Upper lobe of left lung (tissue), 6 donors: Measurements from ENCODE around the gene SH3RF1. TPM values are rescaled to one million over a fixed set of nuclear protein-coding genes. Genes with fewer than 3 reads are reported as not detected.

ENCODE experiments used
- ATAC-seq, 2 donors: fragments of 200-7000 bp; cut with Tn5 transposase; one replicate each; pipeline ENCODE4 v1.9.1; 2022; ENCODE audit warnings: mild to moderate bottlenecking in 2 of 2, moderate library complexity in 2 of 2; ENCODE audit not compliant: low FRiP score in 2 of 2
- DNase-seq, 2 donors: peaks; one replicate each; pipeline ENCODE4 v3.0.0-alpha.2; 2019 to 2020
- H3K27ac ChIP-seq, 4 donors: fragments of 200-600 bp; sonication (generic); one replicate each; pipeline ENCODE4 v1.5.1; 2016 to 2019
- H3K27me3 ChIP-seq, 4 donors: fragments of 200-600 bp; sonication (generic); one replicate each; pipeline ENCODE4 v1.5.1; 2017 to 2019
- H3K36me3 ChIP-seq, 4 donors: fragments of 200-600 bp; sonication (generic); one replicate each; pipeline ENCODE4 v1.5.1; 2016 to 2019
- H3K4me1 ChIP-seq, 4 donors: fragments of 200-600 bp; sonication (generic); one replicate each; pipeline ENCODE4 v1.5.1; 2018 to 2019
- H3K4me3 ChIP-seq, 4 donors: fragments of 200-600 bp; sonication (generic); one replicate each; pipeline ENCODE4 v1.5.1; 2017 to 2019; ENCODE audit warnings: mild to moderate bottlenecking in 2 of 4, moderate library complexity in 1 of 4
- H3K9me3 ChIP-seq, 4 donors: fragments of 200-600 bp; sonication (generic); one replicate each; pipeline ENCODE4 v1.5.1; 2018 to 2019
- CTCF ChIP-seq, 6 experiments: fragments of 450-650 bp in 4 of 6; fragments of 200-600 bp in 2 of 6; sonication (generic) in 2 of 6; IDR thresholded peaks; one replicate each; pipeline ENCODE4 v1.5.1; 2016 to 2019; ENCODE audit warnings: antibody characterized with exemption in 6 of 6
- EP300 ChIP-seq, 4 donors: sonication (generic); formaldehyde crosslinking; IDR thresholded peaks; one replicate each; pipeline ENCODE4 v1.5.1; 2017; ENCODE audit warnings: antibody characterized with exemption in 4 of 4, control low read depth in 2 of 4
- POLR2A ChIP-seq, 4 donors: fragments of 450-650 bp; IDR thresholded peaks; one replicate each; pipeline ENCODE4 v1.5.1; 2016 to 2017; ENCODE audit warnings: antibody characterized with exemption in 4 of 4, mild to moderate bottlenecking in 2 of 4
- POLR2AphosphoS5 ChIP-seq, 2 donors: sonication (generic); formaldehyde crosslinking; IDR thresholded peaks; one replicate each; pipeline ENCODE4 v1.5.1; 2017; ENCODE audit warnings: antibody characterized with exemption in 2 of 2
- WGBS, 2 donors: methylation state at CpG; one replicate each; pipeline ENCODE4 v1.1.5; 2017 to 2018; 5-methylcytosine and 5-hydroxymethylcytosine counted together
- total RNA-seq, 6 donors: library from RNA; depleted of rRNA in 4 of 6; stranded (reverse); fragments of >200 nt in 4 of 6; gene quantifications; one replicate each; pipeline versions ENCODE4 v1.1.0 to v1.2.1, GENCODE V29; 2016 to 2021
- donor health status: DM: no; HTN: no; CAD: no; lungs with moderate emphysema.
- donor health status: DM: no; HTN: yes; CAD: no; lungs with severe emphysema.

SH3RF1 gene
- total RNA-seq, 6 donors from 2014 or later: 27.1 to 38.7 (median 34.3) TPM

DNA sequence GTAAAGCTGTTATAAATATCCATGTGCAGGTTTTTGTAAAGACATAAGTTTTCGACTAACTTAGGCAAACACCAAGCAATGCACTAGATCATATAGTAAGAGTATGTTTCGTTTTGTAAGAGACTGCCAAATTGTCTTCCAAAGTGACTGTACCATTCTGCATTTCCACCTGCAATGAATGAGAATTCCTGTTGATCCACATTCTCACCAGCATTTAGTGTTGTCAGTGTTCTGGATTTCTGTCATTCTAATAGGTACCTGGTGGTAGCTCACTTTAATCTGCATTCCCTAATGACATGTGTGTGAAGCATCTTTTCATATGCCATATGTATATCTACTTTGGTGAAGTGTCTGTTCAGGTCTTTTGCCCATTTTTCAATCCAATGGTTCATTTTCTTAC lies 57.8 kb downstream of the SH3RF1 start:
- Histone ChIP-seq H3K36me3 (no peaks in the 10 kb centered on the region), H3K27me3 (no peaks in the 10 kb centered on the region), H3K9me3 (no peaks in the 10 kb centered on the region), H3K4me3 (no peak overlapping the region), H3K4me1 (peaks cover 0 to 9% (median 0%) of the 10 kb centered on the region in 4 donors), H3K27ac (no peak overlapping the region)
- TF ChIP-seq EP300 (IDR thresholded peaks at IDR 0.05) (no peak), CTCF (IDR thresholded peaks at IDR 0.05) (no peak), POLR2A (IDR thresholded peaks at IDR 0.05) (no peak), POLR2AphosphoS5 (IDR thresholded peaks at IDR 0.05) (no peak)
- 84 to 97% methylated on average over 2 of the region's 2 CpGs for WGBS, 2 donors
- ATAC-seq (no peak), DNase-seq (no peak)

DNA sequence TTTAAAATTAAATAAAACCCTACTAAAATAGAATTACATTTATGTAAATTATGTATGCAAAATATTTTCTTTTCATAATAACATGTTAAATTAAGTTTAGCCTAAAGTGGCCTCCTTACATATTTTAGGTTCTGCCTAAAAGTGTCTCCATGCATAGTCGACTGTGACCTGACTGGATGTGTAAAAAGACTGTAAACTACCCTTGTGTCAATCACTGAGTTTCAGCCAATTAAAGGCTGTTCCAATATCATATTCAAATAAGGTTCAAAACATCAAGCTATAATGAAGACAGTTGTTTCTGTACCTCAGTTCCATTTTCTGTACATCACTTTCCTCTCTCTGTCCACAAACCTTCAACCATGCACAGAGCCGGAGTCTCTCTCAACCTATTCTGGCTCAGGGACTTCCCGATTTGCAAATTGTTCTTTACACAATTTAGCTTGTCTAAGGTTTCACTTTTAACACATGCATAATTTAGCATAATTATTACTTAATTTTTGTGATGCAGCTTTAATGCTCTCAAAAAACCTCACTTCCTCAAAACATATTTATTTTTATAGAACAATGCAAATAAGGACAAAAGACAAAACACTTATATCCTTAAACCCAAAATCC lies 60.1 kb downstream of the SH3RF1 start:
- no peaks in the 10 kb centered on the region for H3K36me3 ChIP-seq
- WGBS, 2 donors: 77 to 83% methylated on average over 3 of the region's 3 CpGs
- no peak overlapping the region for H3K4me3 ChIP-seq
- H3K27me3 ChIP-seq: no peaks in the 10 kb centered on the region
- H3K27ac ChIP-seq: no peak overlapping the region
- no peaks in the 10 kb centered on the region for H3K9me3 ChIP-seq
- TF ChIP-seq POLR2A (IDR thresholded peaks at IDR 0.05) (no peak), EP300 (IDR thresholded peaks at IDR 0.05) (no peak), CTCF (IDR thresholded peaks at IDR 0.05) (no peak), POLR2AphosphoS5 (IDR thresholded peaks at IDR 0.05) (no peak)
- H3K4me1 ChIP-seq: peaks cover 0 to 9% (median 0%) of the 10 kb centered on the region in 4 donors
- ATAC-seq: no peak
- no peak for DNase-seq

DNA sequence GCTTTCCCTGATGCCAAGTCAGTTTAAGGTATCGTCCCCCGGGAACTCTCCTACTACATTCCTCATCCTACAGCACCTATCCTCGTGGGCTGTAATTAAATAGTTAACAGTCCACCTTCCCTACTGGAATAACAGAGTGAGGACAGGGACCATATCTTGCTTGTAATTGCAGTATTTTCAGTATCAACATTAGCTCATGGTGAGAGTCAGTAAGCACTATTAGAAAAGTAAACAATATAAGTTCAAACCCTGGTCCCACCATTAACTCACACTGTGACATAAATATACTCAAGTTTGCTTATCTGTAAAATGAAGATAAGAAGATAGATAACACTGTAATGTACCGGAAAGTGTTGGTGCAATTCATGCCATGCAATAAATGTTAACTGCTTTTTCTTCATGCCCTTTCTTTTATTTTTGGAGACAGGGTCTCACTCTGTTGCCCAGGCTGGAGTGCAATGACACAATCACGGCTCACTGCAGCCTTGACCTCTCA lies 61.3 kb downstream of the SH3RF1 start:
- H3K9me3 ChIP-seq: no peaks in the 10 kb centered on the region
- no peak overlapping the region for H3K27ac ChIP-seq
- peaks cover 0 to 9% (median 0%) of the 10 kb centered on the region in 4 donors for H3K4me1 ChIP-seq
- no peak for ATAC-seq
- H3K27me3 ChIP-seq: no peaks in the 10 kb centered on the region
- TF ChIP-seq EP300 (IDR thresholded peaks at IDR 0.05): no peak
- no peak for TF ChIP-seq POLR2AphosphoS5 (IDR thresholded peaks at IDR 0.05)
- TF ChIP-seq POLR2A (IDR thresholded peaks at IDR 0.05): no peak
- no peak for TF ChIP-seq CTCF (IDR thresholded peaks at IDR 0.05)
- H3K4me3 ChIP-seq: no peak overlapping the region
- DNase-seq: no peak
- 55 to 64% methylated on average over 5 of the region's 5 CpGs for WGBS, 2 donors
- H3K36me3 ChIP-seq: no peaks in the 10 kb centered on the region

GRCh38 chr4:169208516-169208915 lies 62.2 kb downstream of the SH3RF1 start:
- Histone ChIP-seq H3K4me1 (peaks cover 0 to 16% (median 0%) of the 10 kb centered on the region in 4 donors), H3K27ac (no peak overlapping the region), H3K36me3 (no peaks in the 10 kb centered on the region), H3K4me3 (no peak overlapping the region), H3K9me3 (no peaks in the 10 kb centered on the region), H3K27me3 (no peaks in the 10 kb centered on the region)
- DNase-seq (no peak), ATAC-seq (no peak)
- whole genome bisulfite sequencing, 2 donors: 92 to 100% methylated on average over 1 of the region's 1 CpG
- TF ChIP-seq CTCF (IDR thresholded peaks at IDR 0.05): no peak
- no peak for TF ChIP-seq POLR2A (IDR thresholded peaks at IDR 0.05)
- TF ChIP-seq EP300 (IDR thresholded peaks at IDR 0.05): no peak
- no peak for TF ChIP-seq POLR2AphosphoS5 (IDR thresholded peaks at IDR 0.05)

- Histone ChIP-seq H3K27me3 (no peaks in the 10 kb centered on the region), H3K27ac (no peak overlapping the region), H3K9me3 (no peaks in the 10 kb centered on the region), H3K4me3 (no peak overlapping the region), H3K36me3 (no peaks in the 10 kb centered on the region), H3K4me1 (peaks cover 0 to 18% (median 0%) of the 10 kb centered on the region in 4 donors)
- TF ChIP-seq CTCF (IDR thresholded peaks at IDR 0.05): no peak
- no peak for TF ChIP-seq POLR2AphosphoS5 (IDR thresholded peaks at IDR 0.05)
- TF ChIP-seq EP300 (IDR thresholded peaks at IDR 0.05): no peak
- no peak for TF ChIP-seq POLR2A (IDR thresholded peaks at IDR 0.05)
- WGBS, 2 donors: 59 to 69% methylated on average over 3 of the region's 3 CpGs
- no peak for ATAC-seq
- DNase-seq: no peak
These were observed 62.7 kb downstream of the SH3RF1 start for GRCh38 chr4:169208090-169208455.
